ENCODE results near the gene RNF169. TPM values are rescaled to one million over a fixed set of nuclear protein-coding genes. Genes with fewer than 3 reads are reported as not detected.

RNF169 gene
- total RNA-seq, 6 experiments from 2014 or later, result 4.7 to 7.7 (median 6.8) TPM

DNA sequence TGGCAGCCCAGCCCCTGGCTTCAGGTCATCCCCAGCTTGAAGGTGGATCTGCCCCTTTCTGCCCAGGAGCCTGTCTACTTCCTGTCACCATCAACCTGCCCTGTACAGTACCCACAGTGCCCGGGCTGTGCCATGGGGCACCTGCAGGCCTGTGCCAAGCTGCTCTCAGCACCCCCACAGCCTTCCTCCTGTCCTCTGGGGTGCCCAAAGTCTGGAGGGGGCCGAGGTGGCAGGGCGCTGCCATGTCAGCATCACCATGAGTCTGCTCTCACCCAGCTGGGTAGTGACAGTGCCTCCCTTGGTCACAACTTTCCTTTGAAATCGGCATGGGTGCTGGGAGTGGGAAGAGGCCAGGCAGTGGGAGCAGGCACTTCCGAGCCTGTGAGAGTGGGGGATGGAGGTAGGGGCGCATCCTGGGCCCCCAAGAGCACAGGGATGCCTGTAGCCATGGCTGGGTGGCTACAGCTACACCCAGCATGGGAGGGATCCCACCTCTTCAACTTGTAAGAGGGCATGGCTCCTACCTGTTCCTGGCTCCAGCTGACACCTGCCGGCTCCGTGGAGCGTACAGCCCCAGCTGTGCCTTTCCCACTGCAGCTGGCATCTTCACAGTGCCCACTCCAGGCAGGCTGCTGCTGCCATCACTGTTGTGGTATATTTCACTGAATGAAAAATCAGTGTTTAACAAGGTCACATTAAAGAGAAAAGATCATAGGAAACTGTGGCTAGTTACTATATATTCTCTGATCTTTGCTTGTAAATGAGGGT, 42.9 kb downstream of the RNF169 start:
- Histone ChIP-seq H3K27ac (no peak overlapping the region), H3K27me3 (no peaks in the 10 kb centered on the region), H3K36me3 (peaks cover 0 to 9% (median 4%) of the 10 kb centered on the region in 4 donors), H3K4me3 (no peak overlapping the region), H3K9me3 (no peaks in the 10 kb centered on the region), H3K4me1 (no peaks in the 10 kb centered on the region)
- no peak for DNase-seq
- no peak for TF ChIP-seq CTCF (IDR thresholded peaks at IDR 0.05)
- no peak for TF ChIP-seq POLR2A (IDR thresholded peaks at IDR 0.05)
- WGBS (ENCODE audit: insufficient coverage, low coverage, low lambda C conversion rate, missing lambda C conversion rate), result 100% methylated on average over 1 of the region's 9 CpGs
- ATAC-seq, result peak in 1 of 4 donors; percentile 36
- intact Hi-C loops (cut with DNase I), result no loop called here

GRCh38 chr11:74806267-74806666, 57.6 kb downstream of the RNF169 start:
- Histone ChIP-seq H3K4me1 (no peaks in the 10 kb centered on the region), H3K4me3 (no peak overlapping the region), H3K27ac (no peak overlapping the region), H3K9me3 (no peaks in the 10 kb centered on the region), H3K36me3 (peaks cover 0 to 1% (median 0%) of the 10 kb centered on the region in 4 donors), H3K27me3 (no peaks in the 10 kb centered on the region)
- no peak for DNase-seq
- 96% methylated on average over 3 of the region's 3 CpGs for WGBS (ENCODE audit: insufficient coverage, low coverage, low lambda C conversion rate, missing lambda C conversion rate)
- no peak for ATAC-seq
- TF ChIP-seq POLR2A (IDR thresholded peaks at IDR 0.05) (no peak), CTCF (IDR thresholded peaks at IDR 0.05) (no peak)
- intact Hi-C loops (cut with DNase I), result no loop called here

GRCh38 chr11:74809801-74810200, 61.2 kb downstream of the RNF169 start:
- ATAC-seq (no peak), DNase-seq (no peak)
- Histone ChIP-seq H3K27me3 (no peaks in the 10 kb centered on the region), H3K4me1 (no peaks in the 10 kb centered on the region), H3K36me3 (no peaks in the 10 kb centered on the region), H3K27ac (no peak overlapping the region), H3K9me3 (no peaks in the 10 kb centered on the region), H3K4me3 (no peak overlapping the region)
- no peak for TF ChIP-seq CTCF (IDR thresholded peaks at IDR 0.05)
- TF ChIP-seq POLR2A (IDR thresholded peaks at IDR 0.05), result no peak
- intact Hi-C loops (cut with DNase I), result no loop called here

- H3K27ac ChIP-seq, result no peak overlapping the region
- H3K9me3 ChIP-seq, result no peaks in the 10 kb centered on the region
- intact Hi-C loops (cut with DNase I), result no loop called here
- no peak overlapping the region for H3K4me3 ChIP-seq
- 85% methylated on average over 3 of the region's 3 CpGs for WGBS (ENCODE audit: insufficient coverage, low coverage, low lambda C conversion rate, missing lambda C conversion rate)
- no peaks in the 10 kb centered on the region for H3K4me1 ChIP-seq
- H3K36me3 ChIP-seq, result no peaks in the 10 kb centered on the region
- TF ChIP-seq POLR2A (IDR thresholded peaks at IDR 0.05) (no peak), CTCF (IDR thresholded peaks at IDR 0.05) (no peak)
- DNase-seq, result no peak
- no peak for ATAC-seq
- no peaks in the 10 kb centered on the region for H3K27me3 ChIP-seq
Measured at GRCh38 chr11:74815966-74816365, 67.3 kb downstream of the RNF169 start.
